ENCODE results near the gene NUP133.
"Not testable (repeated sequence)": the region's sequence is repeated elsewhere in the genome, so short reads cannot be mapped to it uniquely, and the experiment has no call there.

NUP133 gene

GRCh38 chr1:229507951-229508822 lies at the start of gene NUP133:
Gene NUP133, minus strand, starts transcription at chr1:229508341. Its CDS starts 92 bp downstream, at chr1:229508249.
- peak; percentile 95 to 100 (median 99) for DNase-seq

GRCh38 chr1:229557200-229557850 lies 49.2 kb upstream of the NUP133 start:
- no peak for DNase-seq
- intact Hi-C loops (cut with DNase I) = no loop called here

More at GRCh38 chr1:229507951-229508822, at the start of gene NUP133:
- intact Hi-C loops (cut with DNase I) = loop anchor here (2.0 to 5.0 kb wide), 2 partner anchors 51 to 236 kb away; partner anchors contain the start of genes ABCB10 and RAB4A

DNA sequence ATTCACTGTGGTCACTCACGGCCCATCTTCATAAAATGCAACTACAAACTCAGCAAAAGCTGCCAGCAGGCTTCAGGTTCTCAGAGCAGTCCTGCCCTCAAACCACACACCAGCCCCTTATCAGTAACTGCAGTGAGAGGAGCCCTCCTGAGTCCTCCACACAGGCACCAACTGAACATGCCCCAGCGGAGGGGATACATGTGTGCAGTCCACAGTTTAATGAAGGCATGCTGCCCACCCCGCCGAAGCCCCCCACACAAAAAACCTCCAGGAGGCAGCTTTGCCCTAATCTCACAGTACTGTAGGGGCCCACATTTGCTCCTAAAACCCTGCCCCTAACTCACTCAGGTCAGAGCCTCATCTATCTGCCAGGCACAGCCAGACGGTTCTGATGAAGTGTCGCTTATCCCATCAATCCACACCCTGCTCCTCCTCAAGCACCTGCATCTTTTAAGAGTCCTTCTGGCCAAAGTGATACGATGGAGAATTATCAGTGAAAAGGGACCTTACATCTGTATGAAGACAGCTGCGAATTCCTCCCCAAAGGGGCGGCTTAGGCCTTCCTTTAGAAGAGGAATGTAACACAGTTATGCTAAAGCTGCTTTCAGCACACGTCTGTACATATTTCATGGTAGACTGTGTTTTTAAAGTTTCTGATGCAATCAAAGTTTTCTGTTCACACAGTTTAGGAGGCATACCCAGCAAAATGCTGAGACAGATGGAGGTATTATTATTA lies 46.9 kb upstream of the NUP133 start:
- intact Hi-C loops (cut with DNase I) = no loop called here
- no peak for DNase-seq

DNA sequence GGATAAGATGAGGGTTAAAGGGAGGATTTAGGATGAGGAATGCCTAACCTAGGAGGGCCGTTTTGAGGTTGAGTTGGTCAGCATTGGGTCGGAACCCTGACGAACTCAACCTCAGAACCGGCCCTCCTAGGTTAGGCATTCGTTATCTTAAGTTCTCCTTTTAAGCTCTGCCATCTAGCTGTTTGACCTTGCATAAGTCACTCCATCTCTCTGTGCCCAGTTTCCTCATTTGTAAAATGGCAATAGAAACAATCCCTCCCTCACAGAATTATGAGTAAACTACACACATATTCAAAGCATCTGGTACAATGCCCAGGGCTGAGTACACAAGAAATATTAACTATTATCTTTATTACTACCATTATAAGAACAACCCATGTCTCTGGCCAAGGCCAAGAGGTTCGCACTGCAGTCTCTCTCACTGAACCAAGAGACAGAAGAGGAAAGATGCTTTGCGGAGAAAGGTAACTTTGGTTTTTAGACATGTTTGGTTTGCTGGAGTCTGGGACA lies 45.5 kb upstream of the NUP133 start:
- no peak for DNase-seq
- intact Hi-C loops (cut with DNase I) = no loop called here

GRCh38 chr1:229552732-229553131 lies 44.6 kb upstream of the NUP133 start:
- no peak for DNase-seq
- intact Hi-C loops (cut with DNase I) = no loop called here

DNA sequence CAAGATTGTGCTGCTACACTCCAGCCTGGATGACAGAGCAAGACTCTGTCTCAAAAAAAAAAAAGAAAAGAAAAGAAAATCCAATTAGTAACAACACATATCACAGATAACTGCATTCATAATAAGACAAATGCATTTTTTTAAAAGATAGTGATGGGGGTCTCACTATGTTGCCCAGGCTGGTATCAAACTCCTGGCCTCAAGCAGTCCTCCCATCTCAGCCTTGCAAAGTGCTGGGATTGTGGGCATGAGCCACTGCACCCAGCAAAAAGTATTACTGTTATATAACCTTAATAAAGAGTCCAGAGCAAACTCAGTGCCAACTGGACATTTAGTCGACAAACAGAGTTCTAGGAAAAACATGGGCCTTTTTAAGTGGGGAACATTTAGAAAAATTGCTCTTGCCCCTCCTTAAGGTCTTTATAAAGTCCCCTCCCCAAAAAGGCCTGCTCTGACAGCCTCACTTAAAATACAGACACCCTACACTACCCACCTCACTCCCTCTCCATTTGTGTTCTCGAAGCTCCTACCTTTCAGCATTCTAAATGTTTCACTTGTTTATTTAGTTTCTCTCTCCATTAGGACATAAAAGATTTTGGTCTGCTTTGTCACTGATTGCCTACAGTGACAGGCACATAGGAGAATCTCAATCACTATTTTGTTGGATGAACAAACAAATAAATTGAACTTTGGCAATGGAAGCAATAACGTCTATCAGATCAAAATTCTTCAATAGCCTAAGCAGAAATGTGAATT lies 42.8 kb upstream of the NUP133 start:
- no peak for DNase-seq
- intact Hi-C loops (cut with DNase I) = no loop called here

DNA sequence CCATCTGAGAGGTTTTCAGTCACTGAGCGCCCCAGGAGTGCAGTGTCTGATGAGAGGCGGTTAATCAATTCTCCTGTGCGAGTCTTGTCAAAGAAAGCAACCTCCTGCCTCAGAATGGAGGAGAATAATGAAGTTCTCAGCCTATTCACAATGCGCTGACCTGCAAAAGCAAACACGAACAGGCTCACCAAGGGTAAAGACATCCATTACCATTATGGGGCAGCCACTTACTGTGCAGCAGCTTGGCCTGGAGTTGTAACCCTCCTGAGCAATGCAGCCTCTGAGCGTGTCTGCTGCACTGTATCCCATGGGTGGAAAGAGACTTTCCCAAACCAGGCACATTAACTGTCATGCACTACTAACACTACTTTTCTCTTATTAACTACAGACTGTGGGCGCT lies 39.4 kb upstream of the NUP133 start:
- no peak for DNase-seq

DNA sequence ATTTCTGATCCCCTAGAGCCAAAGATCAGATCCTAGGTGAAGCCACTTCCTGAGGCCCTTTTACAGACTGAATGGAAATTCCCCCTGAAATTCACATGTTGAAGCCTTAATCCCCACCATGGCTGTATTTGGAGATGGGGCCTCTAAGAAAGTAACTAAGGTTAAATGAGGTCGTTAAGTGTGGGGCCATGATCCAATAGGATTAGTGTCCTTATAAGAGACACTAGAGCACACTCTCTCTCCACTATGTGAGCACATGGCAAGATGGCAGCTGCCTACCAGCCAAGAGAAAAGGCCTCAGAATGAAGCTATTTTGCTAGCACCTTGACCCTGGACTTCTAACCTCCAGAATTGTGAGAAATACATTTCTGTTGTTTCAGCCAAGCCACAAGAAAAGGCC lies 36.4 kb upstream of the NUP133 start:
- DNase-seq = no peak
- intact Hi-C loops (cut with DNase I) = no loop called here

More for the DNA sequence above, 39.4 kb upstream of the NUP133 start:
- intact Hi-C loops (cut with DNase I) = no loop called here

GRCh38 chr1:229539863-229540506 lies 31.8 kb upstream of the NUP133 start:
- intact Hi-C loops (cut with DNase I) = no loop called here
- DNase-seq = no peak

GRCh38 chr1:229538945-229539344 lies 30.8 kb upstream of the NUP133 start:
- intact Hi-C loops (cut with DNase I) = no loop called here
- DNase-seq = no peak

DNA sequence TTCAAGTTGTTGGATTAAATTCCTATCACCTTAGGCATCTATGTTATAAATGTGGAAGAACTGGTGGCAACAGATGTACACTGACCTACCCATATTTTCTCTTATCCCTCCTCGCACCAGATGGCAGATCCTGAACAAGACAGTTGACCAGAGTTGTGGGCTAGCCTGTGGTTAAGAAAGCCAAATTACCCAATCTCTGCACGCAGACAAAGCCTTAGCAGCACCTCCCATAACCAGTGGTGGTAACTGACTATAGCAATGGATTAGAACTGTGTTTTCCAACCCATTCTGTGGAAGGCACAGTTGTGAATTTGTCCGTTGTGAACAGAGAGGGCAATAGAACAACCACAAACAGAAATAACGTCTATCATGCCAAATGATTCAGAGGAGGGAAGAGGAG lies 29.8 kb upstream of the NUP133 start:
- intact Hi-C loops (cut with DNase I) = no loop called here
- no peak for DNase-seq

DNA sequence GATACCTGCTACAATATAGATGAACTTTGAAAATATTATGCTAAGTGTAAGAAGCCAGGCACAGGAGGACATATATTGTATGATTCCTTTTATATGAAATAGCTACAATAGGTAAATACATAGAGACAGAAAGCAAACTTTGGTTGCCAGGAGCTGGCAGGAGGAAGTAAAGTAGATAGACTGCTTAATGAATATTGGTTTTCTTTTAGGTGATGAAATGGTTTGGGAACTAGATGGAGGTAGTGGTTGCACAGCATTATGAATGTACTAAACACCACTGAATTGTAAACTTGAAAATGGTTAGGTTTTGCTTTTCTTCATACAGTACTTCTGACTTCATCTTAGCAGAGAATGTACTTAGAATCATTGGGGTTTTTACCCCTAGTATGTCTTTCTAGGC lies 28.8 kb upstream of the NUP133 start:
- DNase-seq = no peak
- intact Hi-C loops (cut with DNase I) = no loop called here

GRCh38 chr1:229535230-229535629 lies 27.1 kb upstream of the NUP133 start:
- DNase-seq = no peak
- intact Hi-C loops (cut with DNase I) = no loop called here

GRCh38 chr1:229531326-229531725 lies 23.2 kb upstream of the NUP133 start:
- DNase-seq = no peak
- intact Hi-C loops (cut with DNase I) = no loop called here

GRCh38 chr1:229529639-229530038 lies 21.5 kb upstream of the NUP133 start:
- no peak for DNase-seq
- intact Hi-C loops (cut with DNase I) = no loop called here

- intact Hi-C loops (cut with DNase I) = no loop called here
- no peak for DNase-seq
Measured at GRCh38 chr1:229526695-229527094, 18.6 kb upstream of the NUP133 start.

DNA sequence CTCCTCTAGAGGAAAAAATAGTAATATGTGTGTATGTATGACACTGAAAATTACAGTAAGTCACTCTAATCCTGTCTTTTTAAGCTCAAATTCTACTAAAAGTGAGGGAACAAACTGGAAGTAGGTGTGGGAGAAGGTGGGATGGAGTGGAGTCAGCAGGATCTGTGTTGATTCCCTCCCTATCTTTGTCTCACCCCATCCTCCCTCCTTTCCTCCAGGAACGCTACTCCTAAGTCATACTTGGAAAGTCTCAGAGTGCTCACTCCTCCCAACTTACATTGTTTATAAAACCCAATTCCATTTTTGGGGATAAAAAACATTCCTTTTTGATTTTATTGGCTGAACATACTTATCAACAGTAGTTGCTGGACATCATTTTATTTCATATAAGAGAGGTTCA lies 14.9 kb upstream of the NUP133 start:
- no peak for DNase-seq
- intact Hi-C loops (cut with DNase I) = no loop called here

DNA sequence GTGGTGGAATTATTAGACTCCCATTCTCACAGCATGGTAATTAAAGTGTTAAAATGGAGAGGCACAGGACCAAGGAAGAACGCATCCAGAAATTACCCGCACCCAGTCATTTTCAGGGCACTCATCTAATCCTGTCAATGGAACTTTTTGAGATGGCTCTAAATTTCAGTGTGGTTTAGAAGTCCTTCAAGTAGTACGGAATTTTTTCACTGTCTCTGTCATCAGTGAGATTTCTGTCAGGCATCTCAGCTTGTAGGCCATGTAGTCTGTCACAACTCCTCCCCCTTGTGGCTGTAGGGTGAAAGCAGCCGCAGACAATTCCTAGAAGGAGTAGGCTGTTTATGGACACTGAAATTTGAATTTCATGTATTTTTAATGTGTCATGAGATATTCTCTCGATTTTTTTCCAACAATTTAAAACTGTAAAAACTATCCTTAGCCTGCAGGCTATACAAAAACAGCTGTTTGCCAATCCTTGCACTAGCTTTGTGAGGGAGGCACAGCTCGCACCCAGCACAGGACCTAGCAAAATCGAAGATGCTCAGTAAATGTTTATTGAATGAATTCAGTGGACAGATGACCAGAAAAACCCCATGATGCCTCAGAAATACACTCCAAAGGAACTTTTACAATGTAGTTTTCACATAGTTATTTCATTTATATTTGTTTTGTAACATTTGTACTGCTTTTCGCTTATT lies 6.6 kb upstream of the NUP133 start:
- peak; percentile 45 to 96 (median 70) for DNase-seq
- intact Hi-C loops (cut with DNase I) = loop anchor here (10.0 kb wide), 1 partner anchor 260 kb away; no protein-coding TSS in a partner anchor

- DNase-seq = not testable (repeated sequence)
- intact Hi-C loops (cut with DNase I) = loop anchor here (10.0 kb wide), 1 partner anchor 257 kb away; no protein-coding TSS in a partner anchor
Measured at GRCh38 chr1:229511625-229512024, 3.5 kb upstream of the NUP133 start.
